ENCODE results near the gene ZNF157. TPM values are rescaled to one million over a fixed set of nuclear protein-coding genes. Genes with fewer than 3 reads are reported as not detected.
"Not testable (repeated sequence)": the region's sequence is repeated elsewhere in the genome, so short reads cannot be mapped to it uniquely, and the experiment has no call there.

ZNF157 gene
- polyA plus RNA-seq, 1 of the 3 experiments (the other 2 are of a cell fraction), result 0.12 TPM

DNA sequence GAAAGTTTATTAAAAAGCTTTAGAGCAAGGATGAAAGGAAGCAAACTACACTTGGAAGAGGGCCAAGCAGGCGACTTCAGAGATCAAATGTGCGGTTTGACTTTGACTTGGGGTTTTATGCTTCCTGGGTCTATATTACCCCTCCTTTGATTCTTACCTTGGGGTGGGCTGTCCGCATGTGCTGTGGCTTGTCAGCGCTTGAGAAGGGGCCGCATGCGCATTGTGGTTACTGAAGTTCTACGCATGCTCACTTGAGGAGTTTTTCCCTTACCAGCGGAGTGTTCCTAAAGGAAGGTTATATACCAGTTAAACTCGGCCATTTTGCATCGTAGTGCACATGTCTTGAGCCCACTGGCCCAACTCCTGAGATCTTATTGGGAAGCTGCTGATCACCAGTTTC is 9.9 kb downstream of the ZNF157 start:
- Histone ChIP-seq H4K20me1 (ENCODE audit: insufficient read depth) (no peaks in the 10 kb centered on the region), H3K4me1 (ENCODE audit: control insufficient read depth in 1 of 2, insufficient read depth in 2 of 2, low read depth in 1 of 2, low read length in 1 of 2) (no peaks in the 10 kb centered on the region), H3K27ac (ENCODE audit: low read depth in 2 of 2, low read length in 1 of 2) (no peak overlapping the region), H3K27me3 (ENCODE audit: insufficient read depth) (no peaks in the 10 kb centered on the region), H2AFZ (ENCODE audit: low read depth) (no peak overlapping the region), H3K9me3 (no peaks in the 10 kb centered on the region), H3K9ac (no peak overlapping the region), H3K4me3 (ENCODE audit: low read depth in 2 of 2, low read length in 1 of 2) (no peak overlapping the region), H3K9me2 (no peaks in the 10 kb centered on the region), H3K4me2 (no peak overlapping the region), H3F3A (replicated peaks; ENCODE audit: insufficient read depth) (no peaks in the 10 kb centered on the region), H3K36me3 (replicated peaks in 1 of 2; ENCODE audit: control insufficient read depth in 1 of 2, insufficient read depth in 2 of 2, low read length in 1 of 2) (no peaks in the 10 kb centered on the region), H3K79me2 (ENCODE audit: insufficient read depth) (no peaks in the 10 kb centered on the region)
- ChIA-PET POLR2A (no interaction called here), CTCF (no interaction called here)
- no peak for TF ChIP-seq ELF1 (IDR thresholded peaks at IDR 0.05)
- TF ChIP-seq RFX5 (IDR thresholded peaks at IDR 0.05; ENCODE audit: low read length), result no peak
- no peak for TF ChIP-seq CHD2 (IDR thresholded peaks at IDR 0.05; ENCODE audit: low read length, partially characterized antibody)
- TF ChIP-seq GABPA (IDR thresholded peaks at IDR 0.05; ENCODE audit: low read depth), result no peak
- no peak for TF ChIP-seq POLR2AphosphoS5 (IDR thresholded peaks at IDR 0.05; ENCODE audit: low read depth, low read length)
- TF ChIP-seq EZH2phosphoT487 (IDR thresholded peaks at IDR 0.05; ENCODE audit: borderline replicate concordance, low read depth), result no peak
- no peak for TF ChIP-seq RAD21 (IDR thresholded peaks at IDR 0.05; ENCODE audit: low read length)
- TF ChIP-seq YY1 (IDR thresholded peaks at IDR 0.05; ENCODE audit: low read depth), result no peak
- no peak for TF ChIP-seq JUND (IDR thresholded peaks at IDR 0.05)
- no peak for TF ChIP-seq FOXJ3 (CRISPR knock-in tag; IDR thresholded peaks at IDR 0.05)
- no peak for TF ChIP-seq REST (IDR thresholded peaks at IDR 0.05; ENCODE audit: low read depth, low read length)
- no peak for TF ChIP-seq RXRA (IDR thresholded peaks at IDR 0.05; ENCODE audit: borderline replicate concordance, low read depth)
- no peak for TF ChIP-seq ZBTB33 (IDR thresholded peaks at IDR 0.05; ENCODE audit: borderline replicate concordance, low read depth)
- TF ChIP-seq MAX (IDR thresholded peaks at IDR 0.05; ENCODE audit: low read depth), result no peak
- no peak for TF ChIP-seq SIN3A (IDR thresholded peaks at IDR 0.05; ENCODE audit: borderline replicate concordance, low read depth, low read length)
- WGBS (ENCODE audit: low lambda C conversion rate), result 33% methylated on average over 9 of the region's 10 CpGs
- DNase-seq, result no peak

- H3K9ac ChIP-seq; DNase-seq; H3K9me3 ChIP-seq; POLR2A ChIA-PET; H3K9me2 ChIP-seq; H3K4me2 ChIP-seq; H3K27me3 ChIP-seq (ENCODE audit: insufficient read depth); H3F3A ChIP-seq (replicated peaks; ENCODE audit: insufficient read depth); H3K4me3 ChIP-seq (ENCODE audit: low read depth in 2 of 2, low read length in 1 of 2); H3K36me3 ChIP-seq (replicated peaks in 1 of 2; ENCODE audit: control insufficient read depth in 1 of 2, insufficient read depth in 2 of 2, low read length in 1 of 2); H2AFZ ChIP-seq (ENCODE audit: low read depth); H3K4me1 ChIP-seq (ENCODE audit: control insufficient read depth in 1 of 2, insufficient read depth in 2 of 2, low read depth in 1 of 2, low read length in 1 of 2); CTCF ChIA-PET; H3K27ac ChIP-seq (ENCODE audit: low read depth in 2 of 2, low read length in 1 of 2); H3K79me2 ChIP-seq (ENCODE audit: insufficient read depth); H4K20me1 ChIP-seq (ENCODE audit: insufficient read depth): not testable (repeated sequence)
Measured at GRCh38 chrX:47380837-47381236, 10.5 kb downstream of the ZNF157 start.

Measured in SK-N-SH (cell line).